ENCODE data around the gene ACTC1.

ACTC1 gene

DNA sequence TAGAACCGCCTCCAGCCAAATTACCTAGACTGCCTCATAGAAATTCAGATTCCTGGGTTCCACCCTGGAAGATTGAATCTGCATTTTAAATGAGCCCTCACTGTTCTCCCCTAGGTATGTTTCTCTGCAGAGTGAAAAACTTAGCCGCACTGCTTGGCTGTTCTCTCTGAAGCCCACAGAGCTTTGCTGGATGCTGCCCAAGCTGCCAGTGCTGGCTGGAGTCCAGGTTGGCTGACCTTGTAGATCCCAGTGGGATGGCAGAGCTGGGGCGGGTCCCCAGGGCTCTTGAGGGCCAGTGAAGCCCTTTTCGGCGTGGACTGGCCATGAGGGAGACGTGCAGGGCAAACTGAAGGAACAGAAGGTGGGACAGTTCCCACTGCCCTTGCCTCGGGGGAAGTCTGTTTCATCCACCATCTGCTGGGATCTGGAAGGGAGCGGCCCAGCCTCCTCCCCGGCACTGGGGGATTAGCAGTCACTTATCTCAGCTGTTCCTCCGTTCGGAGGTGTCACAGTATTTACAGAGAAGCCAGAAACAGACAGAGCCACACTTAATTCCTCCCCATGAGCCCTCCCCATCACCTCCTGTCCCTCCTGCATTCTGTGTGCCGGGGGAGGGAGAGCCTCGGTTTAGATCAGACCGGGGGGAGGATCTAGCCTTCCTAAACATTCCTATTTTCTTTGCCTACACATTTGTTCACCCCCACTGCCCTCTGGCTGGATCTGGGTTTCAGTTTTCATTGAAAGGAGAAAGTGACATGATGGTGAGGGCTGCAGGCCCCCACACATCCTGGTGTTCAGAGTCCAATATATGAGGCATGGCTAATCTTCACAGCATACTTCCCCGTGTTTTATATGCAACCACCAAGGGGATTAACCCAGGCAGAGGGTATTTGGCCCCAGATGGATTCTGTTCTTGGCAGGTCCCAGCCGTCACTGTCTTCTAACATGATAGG lies 4.1 kb upstream of the ACTC1 start:
- no peak for DNase-seq

DNA sequence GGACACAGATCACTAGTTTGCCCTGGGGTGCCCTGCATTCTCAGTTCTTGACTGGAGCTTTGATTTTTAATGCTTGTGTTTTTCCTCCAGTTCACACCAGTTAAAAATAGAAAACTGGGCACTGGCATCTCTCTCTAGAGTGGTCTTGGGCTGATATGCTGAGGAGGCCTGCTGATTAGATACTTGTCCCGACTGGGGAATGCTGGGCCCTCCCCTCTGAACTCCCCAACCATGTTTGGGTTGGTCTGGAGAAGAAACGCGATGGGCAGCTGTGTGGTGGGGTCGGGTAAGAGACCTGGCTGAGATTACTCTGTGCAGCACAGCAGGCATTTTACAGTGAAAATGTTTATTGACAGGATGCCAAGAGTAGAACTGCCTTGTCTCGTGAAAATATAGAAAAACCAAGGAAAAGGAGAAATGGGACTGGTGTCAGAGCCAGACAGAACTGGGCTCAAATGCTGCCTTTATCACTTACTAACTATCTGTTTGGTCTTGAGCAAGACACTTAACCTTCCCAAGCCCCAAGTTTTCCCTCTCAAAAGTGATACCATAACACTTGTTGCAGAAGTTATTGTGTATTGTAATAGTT lies 1.6 kb upstream of the ACTC1 start:
- no peak for DNase-seq

DNA sequence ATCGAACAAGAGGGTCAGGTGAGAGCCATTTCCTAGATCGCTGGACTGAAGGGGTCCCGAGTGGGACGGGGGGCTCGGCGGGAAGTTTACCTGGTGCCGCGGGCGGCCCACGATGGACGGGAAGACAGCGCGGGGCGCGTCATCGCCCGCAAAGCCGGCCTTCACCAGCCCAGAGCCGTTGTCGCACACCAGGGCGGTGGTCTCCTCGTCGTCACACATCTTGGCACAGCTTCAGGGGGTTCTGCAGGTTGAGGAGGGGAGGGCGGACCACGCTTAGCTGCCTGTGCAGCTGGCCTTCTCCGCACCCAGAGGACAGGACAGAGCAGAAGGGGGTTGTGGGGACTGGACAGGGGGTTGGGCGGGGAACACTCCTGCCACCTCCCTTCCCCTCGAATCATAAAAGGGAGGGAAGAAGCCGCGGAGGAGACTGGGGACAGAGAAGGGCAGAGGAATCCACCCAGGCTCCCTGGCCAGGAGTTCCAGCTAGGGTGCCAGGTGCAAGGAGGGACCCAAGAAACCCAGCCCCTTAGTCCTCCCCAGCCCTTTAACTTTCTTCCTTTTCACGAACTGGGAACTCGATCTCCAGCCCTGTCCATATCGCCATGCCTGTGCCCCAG lies 651 bp downstream of the ACTC1 start:
- no peak for DNase-seq

DNA sequence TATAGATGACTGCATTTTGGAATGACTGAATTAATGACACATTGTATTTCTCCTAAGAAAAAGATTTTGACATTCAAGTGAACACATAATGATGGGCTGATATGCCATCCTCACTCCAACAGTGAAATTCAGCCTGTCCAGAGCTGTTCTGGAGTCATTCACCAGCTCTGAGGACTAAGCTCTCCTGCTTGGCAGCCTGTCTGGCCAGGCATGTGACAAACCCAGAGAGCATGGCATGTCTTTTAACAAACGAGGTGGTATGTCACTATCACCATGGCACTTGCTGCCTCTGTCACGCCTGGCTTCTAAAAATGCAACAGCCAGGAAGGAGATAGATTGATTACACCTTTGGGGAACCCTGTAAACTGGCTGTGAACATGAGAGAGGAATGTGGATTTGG lies 1.4 kb downstream of the ACTC1 start:
- no peak for DNase-seq

DNA sequence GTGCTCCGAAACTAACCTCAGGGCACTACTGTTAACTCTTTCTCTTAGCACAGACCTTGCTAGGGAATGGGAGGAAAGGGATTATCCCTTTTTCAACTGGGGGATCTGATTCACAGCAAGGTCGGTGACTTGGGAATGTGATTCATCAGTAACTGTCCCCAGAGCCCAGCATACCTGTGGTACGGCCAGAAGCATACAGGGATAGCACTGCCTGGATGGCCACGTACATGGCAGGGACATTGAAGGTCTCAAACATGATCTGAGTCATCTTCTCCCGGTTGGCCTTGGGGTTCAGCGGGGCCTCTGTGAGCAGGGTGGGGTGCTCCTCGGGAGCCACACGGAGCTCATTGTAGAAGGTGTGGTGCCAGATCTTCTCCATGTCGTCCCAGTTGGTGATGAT lies 2.3 kb downstream of the ACTC1 start:
- DNase-seq: no peak

DNA sequence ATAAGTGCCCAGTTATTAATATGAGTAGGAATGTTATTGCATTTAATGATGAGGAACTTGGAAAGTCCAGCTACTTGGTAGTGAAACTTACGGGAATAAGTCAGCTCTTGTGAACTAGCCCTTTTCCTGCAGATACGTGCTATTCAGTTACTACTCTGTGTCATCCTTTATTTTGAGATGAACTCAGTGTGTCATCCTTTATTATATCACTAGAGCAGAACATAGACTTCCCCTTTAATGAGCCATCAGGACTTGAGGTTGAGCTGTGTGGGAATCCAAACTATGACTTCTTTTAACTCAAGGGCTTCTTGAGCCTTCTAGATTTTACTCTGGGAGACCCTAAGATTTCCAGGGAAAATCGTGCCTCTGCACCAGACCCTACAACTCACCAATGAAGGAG lies 3.6 kb downstream of the ACTC1 start:
- no peak for DNase-seq

DNA sequence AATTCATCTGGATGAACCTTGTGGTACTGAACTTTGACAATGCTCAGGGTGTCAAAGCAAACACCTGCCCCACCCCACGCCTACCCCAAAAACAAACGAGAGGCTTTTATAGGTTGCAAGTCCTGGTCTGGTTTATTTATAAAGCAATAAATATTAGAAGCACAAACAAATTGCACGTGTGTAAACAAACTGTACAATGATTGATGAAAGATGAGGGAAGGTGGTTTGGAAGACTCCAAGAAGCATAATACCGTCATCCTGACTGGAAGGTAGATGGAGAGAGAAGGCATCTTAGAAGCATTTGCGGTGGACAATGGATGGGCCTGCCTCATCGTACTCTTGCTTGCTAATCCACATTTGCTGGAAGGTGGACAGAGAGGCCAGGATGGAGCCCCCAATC lies 5.2 kb downstream of the ACTC1 start:
- DNase-seq: no peak

DNA sequence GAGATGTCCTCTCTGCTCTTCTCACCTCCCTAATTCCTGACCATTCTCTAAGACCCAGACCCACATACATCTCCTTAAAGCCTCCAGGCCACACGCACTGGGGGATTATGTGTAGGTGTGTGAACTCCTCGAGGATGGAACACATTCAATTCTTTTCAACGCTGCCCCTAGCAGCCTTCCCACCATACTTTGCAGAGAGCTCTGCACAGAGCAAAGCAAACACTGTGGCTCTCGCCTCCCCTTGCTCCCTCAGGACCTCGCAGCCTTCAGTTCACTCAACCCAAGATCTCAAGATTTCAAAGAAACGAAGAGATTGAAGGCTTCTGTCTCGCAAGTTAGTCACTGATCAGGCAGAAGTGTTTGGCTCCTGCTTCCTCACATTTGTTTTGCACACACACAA lies 6.0 kb downstream of the ACTC1 start:
- no peak for DNase-seq

DNA sequence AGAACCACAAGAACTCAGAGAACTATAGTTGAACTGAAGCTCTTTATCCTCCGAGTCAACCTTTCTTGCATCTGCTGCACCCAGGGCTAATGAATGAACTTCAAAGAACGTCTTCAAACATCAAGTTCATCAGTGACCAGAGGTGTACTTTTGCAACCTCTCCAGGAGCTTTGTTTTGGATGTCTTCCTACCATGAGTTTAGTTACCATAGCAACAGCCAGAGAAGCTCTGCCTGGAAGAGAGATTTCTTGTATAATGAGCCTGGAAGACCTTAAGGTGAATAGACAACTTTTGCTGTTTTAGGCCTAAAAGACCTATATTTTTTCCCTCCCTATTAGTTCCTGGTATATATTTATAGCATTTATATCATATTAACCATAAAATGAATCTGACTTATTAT lies 9.1 kb downstream of the ACTC1 start:
- no peak for DNase-seq

DNA sequence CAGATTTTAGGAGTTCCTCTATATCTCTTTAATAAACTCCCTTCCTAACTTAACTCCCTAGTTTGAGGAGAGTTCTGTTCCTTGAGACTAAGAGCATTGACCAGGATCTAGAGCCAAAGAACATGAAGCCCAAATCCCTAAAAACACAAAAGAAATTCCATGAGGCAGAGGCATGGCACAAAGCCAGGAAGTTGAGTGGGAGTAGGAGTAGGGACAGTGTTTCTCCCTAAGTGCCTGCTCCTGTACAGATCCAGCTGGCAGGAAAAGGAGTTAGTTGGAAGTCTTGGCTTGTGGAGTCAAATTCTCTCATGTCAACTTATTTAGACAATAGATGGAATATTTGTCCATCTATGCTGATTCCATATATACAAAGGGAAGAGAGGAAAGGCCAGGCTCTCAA lies 11.4 kb downstream of the ACTC1 start:
- DNase-seq: no peak

DNA sequence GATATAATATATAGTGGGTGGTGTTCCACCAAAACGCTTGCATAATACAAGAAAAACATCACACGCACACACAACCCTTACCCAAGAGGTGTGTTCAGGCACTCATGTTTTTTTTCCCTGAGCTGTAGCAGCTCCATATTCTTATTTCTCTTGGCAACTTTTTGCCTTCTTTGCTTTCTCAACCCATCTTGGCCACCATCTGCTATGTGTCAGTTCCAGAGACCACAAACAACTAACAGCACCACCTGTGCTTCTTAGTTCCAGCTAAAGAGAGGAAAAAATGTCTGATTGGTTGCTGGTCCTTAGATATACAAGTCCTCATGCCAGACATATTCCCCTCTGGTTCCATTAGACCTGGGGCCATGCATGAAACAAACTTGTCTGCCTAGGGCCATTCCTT lies 11.9 kb downstream of the ACTC1 start:
- no peak for DNase-seq

DNA sequence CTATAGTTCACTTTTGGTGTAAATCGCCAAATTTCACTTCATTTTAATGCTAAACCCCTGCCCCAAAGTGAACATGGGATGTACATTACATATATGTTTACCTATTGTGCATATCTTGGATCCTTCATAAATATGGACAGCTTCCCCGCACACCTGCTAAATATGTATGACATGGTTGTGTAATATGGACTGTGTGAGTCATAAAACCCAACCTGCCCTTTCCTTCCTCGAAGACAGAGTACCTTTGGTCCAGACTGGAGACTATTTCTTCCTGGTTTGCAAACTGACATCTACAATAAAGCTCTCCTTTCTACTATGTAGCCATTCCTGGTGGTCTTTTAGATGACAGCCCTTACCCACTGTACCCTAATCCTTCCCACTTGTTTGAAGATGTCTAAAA lies 12.4 kb downstream of the ACTC1 start:
- no peak for DNase-seq

DNA sequence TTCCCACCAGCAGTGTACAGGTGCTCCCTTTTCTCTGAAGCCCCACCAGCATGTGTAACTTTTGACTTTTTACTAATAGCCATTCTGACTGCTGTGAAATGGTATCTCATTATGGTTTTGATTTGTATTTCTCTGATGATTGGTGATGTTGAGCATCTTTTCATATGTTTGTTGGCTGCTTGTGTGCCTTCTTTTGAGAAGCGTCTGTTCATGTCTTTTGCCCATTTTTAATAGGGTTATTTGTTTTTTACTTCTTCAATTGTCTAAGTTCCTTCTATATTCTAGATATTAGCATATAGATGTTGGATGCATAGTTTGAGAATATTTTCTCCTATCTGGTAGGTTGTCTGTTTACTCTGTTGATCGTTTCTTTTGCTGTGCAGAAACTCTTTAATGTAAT lies 14.6 kb downstream of the ACTC1 start:
- DNase-seq: no peak

DNA sequence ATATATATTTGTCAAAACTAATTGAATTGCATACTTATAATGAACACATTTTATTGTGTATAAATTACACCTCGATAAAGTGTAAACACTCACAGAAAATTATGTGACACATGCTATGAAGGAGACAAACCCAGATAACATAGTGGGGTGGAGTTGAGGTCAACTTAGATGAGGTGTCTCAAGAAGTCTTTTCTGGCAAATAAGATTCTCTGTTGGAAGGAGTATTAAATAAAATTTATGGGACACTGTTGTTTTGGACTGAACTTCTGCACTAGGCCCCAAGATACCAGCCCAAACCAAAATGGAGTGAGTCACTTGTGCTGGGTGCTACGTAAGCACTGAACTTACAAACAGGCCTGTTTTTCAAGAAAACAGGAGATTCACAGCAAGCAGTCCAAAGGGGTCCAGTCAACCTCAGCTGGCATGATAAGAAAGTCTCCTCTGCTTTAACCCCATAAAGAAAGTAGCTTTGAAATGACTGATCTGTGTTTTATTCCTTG lies 18.7 kb downstream of the ACTC1 start:
- DNase-seq: no peak

DNA sequence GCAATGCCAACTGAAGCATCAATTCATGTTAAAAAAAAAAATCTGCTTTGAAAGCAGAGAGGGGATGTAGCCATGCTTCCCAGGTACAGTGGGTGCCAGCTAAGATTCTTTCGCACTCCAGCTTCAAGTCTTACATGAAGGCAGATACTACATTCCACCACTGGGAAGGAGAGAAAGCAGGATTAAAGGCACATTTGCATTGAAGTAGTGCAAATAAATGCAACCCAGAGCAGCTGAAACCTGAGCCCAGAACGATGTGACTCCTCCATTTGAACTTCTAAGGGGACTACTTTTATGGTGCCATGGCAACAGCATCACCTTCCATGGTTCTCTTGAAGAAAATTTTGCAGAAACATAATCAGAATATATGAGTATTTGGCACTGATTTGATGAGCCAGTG lies 21.4 kb downstream of the ACTC1 start:
- no peak for DNase-seq

DNA sequence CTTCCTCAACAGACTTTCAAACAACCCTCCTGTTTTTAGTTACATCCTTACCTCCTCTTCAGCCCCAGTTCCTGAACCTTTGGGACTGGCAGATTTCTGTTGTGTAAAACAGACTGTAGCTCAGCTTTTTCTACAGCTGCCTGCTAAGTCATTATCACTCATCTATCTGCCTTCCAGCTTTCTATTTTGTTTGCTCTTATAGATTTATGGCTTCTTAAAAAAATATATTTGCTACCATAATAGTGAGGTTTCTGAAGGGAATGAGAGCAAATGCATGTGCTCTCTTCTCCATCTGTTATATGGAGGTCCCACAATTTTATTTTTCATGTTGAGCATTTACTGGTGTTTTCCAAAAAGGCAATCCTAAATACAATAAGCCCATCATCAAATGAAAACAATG lies 22.3 kb downstream of the ACTC1 start:
- no peak for DNase-seq

DNA sequence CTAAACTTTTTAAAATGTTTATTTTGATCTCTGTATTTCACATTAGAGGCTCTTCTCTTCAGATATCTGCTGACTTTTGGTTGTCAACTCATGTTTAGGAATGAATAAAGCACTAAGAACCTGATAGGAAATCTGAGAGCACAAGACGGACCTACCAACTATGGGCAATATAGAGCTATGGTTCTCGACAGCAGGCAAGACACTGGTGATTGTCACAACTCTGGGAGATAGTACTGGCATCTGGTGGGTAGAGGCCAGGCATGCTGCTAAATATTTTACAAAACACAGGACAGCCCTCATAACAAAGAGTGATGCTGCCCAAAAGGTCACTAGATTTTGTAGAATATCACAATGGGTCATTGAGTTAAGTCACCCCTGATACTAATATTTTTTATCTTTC lies 23.0 kb downstream of the ACTC1 start:
- DNase-seq: no peak

DNA sequence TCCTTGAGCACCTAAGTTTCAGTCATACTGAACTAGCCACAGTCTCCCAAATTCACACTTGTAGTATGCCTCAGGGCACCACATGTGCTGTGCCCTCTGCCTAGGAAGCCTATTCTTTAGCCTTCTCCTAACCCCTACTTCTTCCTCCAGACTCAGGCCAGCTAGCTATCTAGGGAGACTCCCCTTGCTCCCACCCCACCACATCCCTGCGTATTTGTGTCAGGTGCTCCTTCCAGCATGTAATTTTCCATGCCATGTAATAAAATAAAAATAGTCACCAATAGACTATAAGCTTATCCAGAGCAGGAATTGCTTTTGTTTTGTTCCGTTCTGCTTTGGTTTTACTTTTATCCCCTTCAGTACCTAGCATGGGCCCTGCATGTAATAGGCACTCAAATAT lies 25.6 kb downstream of the ACTC1 start:
- DNase-seq: no peak

DNA sequence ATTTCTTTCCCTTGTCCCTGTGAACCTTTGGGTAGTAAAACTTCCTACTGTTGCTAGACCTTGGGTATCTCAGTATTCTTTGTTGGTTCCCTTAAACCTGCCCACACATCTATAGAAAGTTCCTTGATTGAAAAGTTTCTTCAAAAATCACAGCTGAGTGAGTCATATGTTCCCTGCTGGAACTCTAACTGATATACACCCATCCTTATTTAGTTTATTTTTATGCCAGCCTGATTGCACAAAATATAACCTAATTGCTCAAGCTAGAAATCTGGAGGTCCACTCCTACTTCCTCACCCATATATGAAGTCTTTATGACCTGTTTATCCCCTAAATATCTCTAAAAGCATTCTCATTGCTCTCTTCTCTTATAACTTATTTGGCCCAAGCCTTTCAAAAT lies 26.8 kb downstream of the ACTC1 start:
- DNase-seq: no peak

DNA sequence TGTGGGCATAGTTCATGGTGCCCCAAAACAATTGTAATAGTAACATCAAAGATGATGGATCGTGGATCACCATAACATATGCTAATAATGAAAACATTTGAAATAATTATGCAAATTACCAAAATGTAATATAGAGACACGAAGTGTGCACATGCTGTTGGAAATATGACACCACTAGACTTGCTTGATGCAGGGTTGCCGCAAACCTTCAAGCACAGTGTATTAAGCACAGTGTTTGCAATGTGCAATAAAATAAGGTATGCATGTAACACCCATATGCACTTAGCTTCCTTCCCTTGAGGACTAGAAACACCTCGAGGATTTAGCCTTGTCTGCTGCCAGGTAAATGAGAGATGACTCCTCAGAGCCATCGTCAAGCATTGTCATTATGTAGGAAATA lies 29.6 kb downstream of the ACTC1 start:
- DNase-seq: no peak

DNA sequence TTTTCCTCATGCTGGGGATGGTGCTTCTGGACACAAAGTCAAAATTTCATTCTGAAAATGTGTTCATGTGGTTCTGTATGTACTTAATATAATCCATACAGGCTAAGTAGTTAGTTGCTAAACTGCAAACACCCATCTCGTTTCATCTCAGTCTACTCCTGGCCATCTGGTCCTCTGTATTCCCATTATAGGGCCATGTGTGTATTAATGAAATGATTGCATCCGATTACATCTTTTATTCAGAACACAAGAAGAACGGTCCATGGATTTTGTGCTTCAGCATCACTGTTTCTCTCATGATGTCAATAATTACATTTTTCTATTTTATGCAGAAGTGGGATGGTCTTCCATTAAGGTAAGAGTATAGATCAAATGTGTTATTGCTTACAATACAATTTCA lies 34.4 kb downstream of the ACTC1 start:
- DNase-seq: no peak

DNA sequence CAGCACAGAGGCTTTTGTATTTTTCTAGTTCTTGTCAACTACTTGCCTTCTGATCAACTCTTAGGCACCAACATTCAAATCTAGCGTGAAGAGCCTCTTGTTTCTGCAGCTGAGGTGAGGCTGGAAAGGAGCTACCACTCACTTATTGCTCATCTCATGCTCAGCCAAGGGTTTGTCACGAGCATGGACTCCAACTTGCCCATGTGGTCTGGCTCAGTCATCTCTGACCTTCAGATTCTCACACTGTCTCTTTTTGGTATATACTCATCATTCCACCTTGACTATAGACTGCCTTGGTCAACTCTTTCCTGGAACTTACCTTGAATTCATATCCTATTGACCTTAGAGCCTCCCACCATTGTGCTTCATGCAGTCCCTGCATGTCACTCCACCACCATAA lies 35.4 kb downstream of the ACTC1 start:
- DNase-seq: no peak

DNA sequence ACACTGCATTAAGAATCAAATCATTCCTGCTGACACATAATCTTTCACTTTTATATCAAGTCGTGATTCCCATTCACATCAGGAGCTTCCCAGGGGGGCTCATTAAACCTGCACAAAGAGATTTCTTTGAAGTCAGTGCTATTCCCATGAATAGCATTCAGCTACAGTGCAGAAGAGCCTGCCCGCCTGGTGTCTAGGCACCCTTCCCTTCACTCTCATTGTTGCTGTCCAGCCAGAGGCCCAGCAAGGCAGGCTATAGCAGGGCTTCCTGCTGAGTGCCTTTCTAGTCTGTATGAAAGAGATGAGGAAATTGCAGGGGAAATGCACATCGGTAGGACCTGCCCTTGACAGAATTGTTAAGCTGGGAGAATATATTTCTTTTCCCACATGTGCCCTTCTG lies 36.0 kb downstream of the ACTC1 start:
- no peak for DNase-seq

DNA sequence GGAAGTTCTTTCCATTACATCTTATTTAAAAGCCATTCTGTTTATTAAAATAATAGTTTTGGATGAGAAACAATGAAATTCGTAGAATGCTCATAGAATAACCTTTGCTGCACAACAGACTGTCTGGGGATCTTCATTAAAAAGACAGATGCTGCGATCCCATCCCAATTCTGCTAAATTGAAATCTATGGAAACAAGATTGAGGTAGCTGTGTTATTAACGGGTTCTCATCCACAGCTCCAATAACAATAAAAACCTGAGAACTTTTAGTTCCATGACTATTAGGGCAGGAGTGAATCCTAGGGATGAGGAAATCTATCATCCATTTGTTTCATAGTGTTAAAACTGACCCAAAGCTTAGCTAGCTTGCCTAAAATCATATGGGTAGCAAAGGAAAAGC lies 38.1 kb downstream of the ACTC1 start:
- no peak for DNase-seq

All from activated T-cell treated with anti-CD3 and anti-CD28 coated beads for 4 hours (primary cell).